Renal pelvis (tissue), 3 donors: ENCODE measurements around the gene PRMT9. TPM values are rescaled to one million over a fixed set of nuclear protein-coding genes. Genes with fewer than 3 reads are reported as not detected.

ENCODE experiments used
- polyA plus RNA-seq, 3 donors: library from polyadenylated mRNA; unstranded; fragments of 120-200 nt; gene quantifications; one replicate each; pipeline ENCODE4 v1.2.1, GENCODE V29; 2013; ENCODE audit not compliant: insufficient read length in 3 of 3

PRMT9 gene
- polyA plus RNA-seq, 3 donors: 22.3 to 28.2 (median 26.8) TPM

Other genes starting within 250 kb of the PRMT9 start
- gene EDNRA, start 203.1 kb downstream of the PRMT9 start, polyA plus RNA-seq: 10 to 100 TPM; 76.5 to 80.1 (median 77.5) TPM
- gene TMEM184C, start 66.8 kb downstream of the PRMT9 start, polyA plus RNA-seq: 10 to 100 TPM; 44.7 to 58.7 (median 51.4) TPM
- 10 to 100 TPM; 19.1 to 20.2 (median 20.1) TPM for gene ARHGAP10, start 47.9 kb upstream of the PRMT9 start, polyA plus RNA-seq